Ovary (tissue), 9 donors: Measurements from ENCODE around the gene LCN6. TPM values are rescaled to one million over a fixed set of nuclear protein-coding genes. Genes with fewer than 3 reads are reported as not detected.
A peak's percentile ranks its signal among the peaks of the same experiment; 100 is the strongest.

Experiments used
- DNase-seq, 5 donors: peaks; one replicate each; pipeline ENCODE4 v3.0.0-alpha.2; 2019 to 2020
- H3K27ac ChIP-seq, 2 donors: fragments of 200-600 bp; one replicate each; pipeline versions ENCODE4 v1.5.1 to v1.8.0; 2019 to 2022
- H3K27me3 ChIP-seq: fragments of 200-600 bp; one replicate; pipeline ENCODE4 v1.8.0; 2022
- H3K36me3 ChIP-seq: fragments of 200-600 bp; sonication (generic); one replicate; pipeline ENCODE4 v1.5.1; 2019
- H3K4me1 ChIP-seq: one replicate; pipeline ENCODE4 v1.8.1; 2013; ENCODE audit warnings: mild to moderate bottlenecking, moderate library complexity; ENCODE audit not compliant: insufficient read depth
- H3K4me3 ChIP-seq: fragments of 200-600 bp; sonication (generic); one replicate; pipeline ENCODE4 v1.5.1; 2017
- H3K9me3 ChIP-seq, 2 donors: fragments of 200-600 bp in 1 of 2; sonication (generic) in 1 of 2; one replicate each; pipeline versions ENCODE4 v1.5.1 to v1.8.1; 2013 to 2019; ENCODE audit warnings: mild to moderate bottlenecking in 1 of 2, moderate library complexity in 1 of 2
- CTCF ChIP-seq, 3 donors: fragments of 450-650 bp in 2 of 3; fragments of 200-600 bp in 1 of 3; IDR thresholded peaks; one replicate each; pipeline versions ENCODE4 v1.5.1 to v1.8.0; 2016 to 2022; ENCODE audit warnings: antibody characterized with exemption in 3 of 3, mild to moderate bottlenecking in 1 of 3
- EP300 ChIP-seq: sonication (generic); formaldehyde crosslinking; IDR thresholded peaks from one replicate; pipeline ENCODE4 v1.6.1; 2017; ENCODE audit warnings: antibody characterized with exemption
- POLR2A ChIP-seq: fragments of 450-650 bp; IDR thresholded peaks from one replicate; pipeline ENCODE4 v1.6.1; 2017; ENCODE audit warnings: antibody characterized with exemption, mild to moderate bottlenecking, moderate library complexity
- WGBS, 3 donors: extraction: QIAGEN DNeasy Blood & Tissue Kit in 1 of 3; methylation state at CpG; one replicate each; pipeline versions ENCODE4 v1.1.5 to v1.1.7; 2013 to 2017; 5-methylcytosine and 5-hydroxymethylcytosine counted together
- intact Hi-C, 4 donors: fragments of 100-400 bp; cut with DNase I; formaldehyde crosslinking; loops; one replicate each; pipeline versions ENCODE4 v1.11.0 to v1.15.1; 2022 to 2023
- polyA plus RNA-seq, 2 donors: library from polyadenylated mRNA; stranded (reverse); fragments of 200-250 nt in 1 of 2; fragments of 350-450 nt in 1 of 2; fragmentation: Illumina TruSeq in 1 of 2; extraction: RNeasy Lipid Tissue Mini Kit (QIAGEN cat#74804) in 1 of 2; gene quantifications; one replicate each; pipeline ENCODE4 v1.2.3, GENCODE V29; 2013 to 2014
- total RNA-seq, 7 donors: library from RNA; depleted of rRNA in 2 of 7; stranded (reverse); fragments of >200 nt in 2 of 7; fragmentation: NEBNext Ultra II Directional in 3 of 7; extraction: Animal tissue kit (Norgen Biotek cat#: 25700) in 3 of 7; gene quantifications; one replicate each; pipeline versions ENCODE4 v1.1.0 to v1.2.4, GENCODE V29; 2016 to 2023
- donor health status: DM: no; HTN: no; CAD: no; lungs with moderate emphysema.
- donor health status: DM: no; HTN: no; CAD: no.
- donor health status: Bipolar disorder and iron deficiency.
- donor health status: DM: yes; HTN: yes; CAD: no.
- donor health status: DM: no; HTN: no; CAD: no.
- donor health status: DM: yes; HTN: yes; CAD: no.

Gene LCN6
- total and polyA plus RNA-seq, 9 donors, result 1.6 to 59.3 (median 8.3) TPM

GRCh38 chr9:136775191-136775590 lies 26.9 kb upstream of the LCN6 start:
- Histone ChIP-seq H3K27me3 (no peaks in the 10 kb centered on the region), H3K9me3 (no peaks in the 10 kb centered on the region), H3K27ac (no peak overlapping the region), H3K4me1 (no peaks in the 10 kb centered on the region), H3K36me3 (no peaks in the 10 kb centered on the region), H3K4me3 (no peak overlapping the region)
- peak in 1 of 5 donors; percentile 17 for DNase-seq
- TF ChIP-seq EP300 (no peak), POLR2A (no peak)
- intact Hi-C loops, result no loop called here
- WGBS, 3 donors, result 82 to 88% (median 85%) methylated on average over 6 of the region's 6 CpGs

DNA sequence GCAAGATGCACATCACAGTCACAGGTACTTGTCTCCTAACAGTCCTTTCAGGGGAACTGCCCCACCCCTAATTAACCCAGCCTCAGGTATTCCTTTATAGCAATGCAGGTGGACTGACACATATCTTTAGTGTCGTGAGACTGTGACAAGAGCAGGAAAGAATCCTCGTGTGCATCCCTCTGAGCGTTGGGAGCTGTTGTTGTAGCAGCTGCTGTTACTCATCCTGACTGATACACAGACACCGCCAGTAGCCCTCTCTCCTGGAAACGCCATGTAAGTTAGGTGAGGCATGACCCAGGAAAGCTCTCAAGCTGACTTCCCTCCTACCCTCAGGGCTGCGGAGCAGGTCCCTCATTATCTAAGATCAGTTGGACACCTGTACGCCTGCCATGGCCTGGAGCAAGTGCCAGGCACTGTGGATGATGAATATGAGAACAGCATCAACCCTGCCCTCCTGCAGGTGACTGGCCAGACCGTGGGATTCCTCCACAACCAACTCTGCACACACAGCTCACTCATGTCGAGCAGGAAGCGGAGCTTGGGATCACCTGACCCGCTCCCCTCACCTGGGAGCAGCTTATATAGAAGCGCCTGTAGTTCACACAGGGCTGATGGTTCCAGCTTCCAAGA lies 26.2 kb upstream of the LCN6 start:
- WGBS, 3 donors, result 84 to 95% (median 89%) methylated on average over 12 of the region's 12 CpGs
- Histone ChIP-seq H3K4me3 (no peak overlapping the region), H3K27me3 (no peaks in the 10 kb centered on the region), H3K27ac (no peak overlapping the region), H3K4me1 (peaks cover 2% of the 10 kb centered on the region), H3K36me3 (no peaks in the 10 kb centered on the region), H3K9me3 (no peaks in the 10 kb centered on the region)
- intact Hi-C loops, result loop anchor here in 1 of 4 donors (5.0 kb wide), 1 partner anchor 613 kb away; no protein-coding TSS in a partner anchor
- TF ChIP-seq POLR2A (no peak), CTCF (IDR thresholded peaks at IDR 0.05) (no peak), EP300 (no peak)
- DNase-seq, result peak in 1 of 5 donors; percentile 17

DNA sequence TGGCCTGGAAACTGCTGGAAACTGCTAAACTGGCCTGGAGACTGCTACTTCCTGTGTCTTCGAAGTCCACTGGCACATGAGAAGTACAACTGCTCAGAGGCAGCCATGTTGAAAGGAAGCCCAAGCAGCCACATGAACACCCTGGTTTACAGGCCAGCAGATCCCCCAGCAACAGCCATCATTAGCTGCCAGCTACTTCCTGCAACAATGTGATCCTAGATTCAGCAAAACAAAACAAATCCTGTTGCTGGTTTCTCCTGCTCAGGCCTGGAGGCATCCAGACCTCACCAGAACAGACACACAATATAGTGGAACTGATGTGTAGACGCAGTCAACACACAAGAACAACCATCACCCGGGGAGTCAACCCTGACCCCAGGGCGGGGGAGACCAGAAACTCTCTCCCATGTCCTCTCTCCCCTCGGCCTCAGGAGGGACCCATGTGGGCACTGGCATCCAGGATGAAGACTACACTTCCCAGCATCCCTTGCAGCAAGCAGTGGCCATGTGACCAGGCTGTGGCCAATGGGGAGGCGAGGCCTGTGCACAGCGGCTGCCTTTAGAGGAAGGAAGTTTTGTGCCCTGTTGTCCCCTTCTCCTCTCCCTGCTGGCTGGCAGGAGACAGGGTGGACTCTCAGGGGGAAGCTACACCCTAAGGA lies 25.2 kb upstream of the LCN6 start:
- peak in 1 of 5 donors; percentile 17 for DNase-seq
- intact Hi-C loops, result loop anchor here in 1 of 4 donors (5.0 kb wide), 1 partner anchor 614 kb away; no protein-coding TSS in a partner anchor
- WGBS, 3 donors, result 79 to 93% (median 88%) methylated on average over 7 of the region's 7 CpGs
- Histone ChIP-seq H3K27ac (no peak overlapping the region), H3K9me3 (no peaks in the 10 kb centered on the region), H3K36me3 (no peaks in the 10 kb centered on the region), H3K4me3 (no peak overlapping the region), H3K4me1 (peaks cover 2% of the 10 kb centered on the region), H3K27me3 (no peaks in the 10 kb centered on the region)
- TF ChIP-seq EP300 (no peak), CTCF (IDR thresholded peaks at IDR 0.05) (no peak), POLR2A (no peak)

- H3K4me3 ChIP-seq, result no peak overlapping the region
- no peak for TF ChIP-seq CTCF (IDR thresholded peaks at IDR 0.05)
- no peak for TF ChIP-seq POLR2A
- TF ChIP-seq EP300, result no peak
- H3K4me1 ChIP-seq, result peaks cover 2% of the 10 kb centered on the region
- 58 to 65% (median 61%) methylated on average over 3 of the region's 3 CpGs for WGBS, 3 donors
- intact Hi-C loops, result loop anchor here in 1 of 4 donors (5.0 kb wide), 1 partner anchor 615 kb away; no protein-coding TSS in a partner anchor
- H3K27me3 ChIP-seq, result no peaks in the 10 kb centered on the region
- H3K9me3 ChIP-seq, result no peaks in the 10 kb centered on the region
- no peaks in the 10 kb centered on the region for H3K36me3 ChIP-seq
- no peak overlapping the region for H3K27ac ChIP-seq
- no peak for DNase-seq
Observed at GRCh38 chr9:136771907-136772415, 23.6 kb upstream of the LCN6 start.
